ENCODE results near the gene FOXD1. TPM values are rescaled to one million over a fixed set of nuclear protein-coding genes. Genes with fewer than 3 reads are reported as not detected.
"Not testable (repeated sequence)": the region's sequence is repeated elsewhere in the genome, so short reads cannot be mapped to it uniquely, and the experiment has no call there.

Gene FOXD1
- total RNA-seq, 1 donor from 2014 or later, result 0.29 TPM

- intact Hi-C loops (cut with micrococcal nuclease), result no loop called here
Measured at GRCh38 chr5:73464016-73464745, 15.6 kb upstream of the FOXD1 start.

DNA sequence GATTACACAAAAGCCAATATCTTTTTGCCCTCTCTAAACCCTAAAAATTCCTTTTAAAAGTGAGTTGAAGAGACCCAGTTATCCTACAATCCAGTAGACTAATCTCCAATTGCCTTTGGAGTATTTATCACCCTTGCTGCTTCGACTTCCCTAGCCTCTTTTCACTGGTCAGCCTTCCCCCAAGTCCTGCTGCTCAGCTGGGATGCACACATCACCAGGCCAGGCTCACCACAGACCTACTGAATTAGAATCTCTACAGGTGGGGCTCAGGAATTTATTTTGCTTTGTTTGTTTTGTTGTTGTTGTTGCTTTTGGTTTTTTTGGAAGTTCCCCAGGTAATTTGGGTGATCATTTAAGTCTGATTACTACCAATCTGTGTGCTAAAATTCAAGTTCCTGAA is 11.6 kb upstream of the FOXD1 start:
- intact Hi-C loops (cut with micrococcal nuclease), result no loop called here

- intact Hi-C loops (cut with micrococcal nuclease), result no loop called here
Measured at GRCh38 chr5:73459366-73459765, 10.8 kb upstream of the FOXD1 start.

- intact Hi-C loops (cut with micrococcal nuclease), result not testable (repeated sequence)
Measured at GRCh38 chr5:73456462-73456861, 7.9 kb upstream of the FOXD1 start.

DNA sequence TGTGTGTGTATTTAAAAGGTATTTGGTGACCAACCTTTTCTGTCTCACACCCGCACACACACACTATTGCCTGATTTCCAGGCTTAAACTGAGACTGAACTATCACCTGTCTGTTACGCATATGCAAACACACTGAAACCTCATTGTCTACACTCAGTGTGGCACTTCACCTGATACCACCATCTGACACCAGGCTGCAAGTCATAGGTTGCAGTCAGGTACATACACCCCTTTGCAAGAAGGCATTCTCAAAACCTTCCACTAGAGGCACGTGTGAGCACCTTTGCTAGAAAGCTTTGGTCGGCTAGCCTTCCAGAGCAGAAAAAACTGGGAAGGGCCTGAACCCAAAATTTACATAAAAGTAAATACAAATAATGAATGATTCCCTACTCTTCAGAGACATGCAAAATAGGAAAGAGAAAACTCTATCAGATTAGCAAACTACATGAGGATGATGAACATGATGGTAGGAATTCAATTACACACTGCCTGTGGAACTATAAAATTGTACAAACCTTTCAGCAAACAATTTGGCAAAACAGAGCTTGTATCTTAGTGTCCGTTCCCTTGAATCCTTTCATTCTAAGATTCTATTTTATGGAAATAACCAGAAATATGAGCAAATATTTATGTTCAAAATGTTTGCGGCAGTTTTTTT is 5.9 kb upstream of the FOXD1 start:
- intact Hi-C loops (cut with micrococcal nuclease), result loop anchor here (1.0 to 5.0 kb wide), 4 partner anchors 82 to 842 kb away; no protein-coding TSS in a partner anchor

- intact Hi-C loops (cut with micrococcal nuclease), result loop anchor here (5.0 kb wide), 1 partner anchor 840 kb away; no protein-coding TSS in a partner anchor
Measured at GRCh38 chr5:73452215-73452614, 3.6 kb upstream of the FOXD1 start.

DNA sequence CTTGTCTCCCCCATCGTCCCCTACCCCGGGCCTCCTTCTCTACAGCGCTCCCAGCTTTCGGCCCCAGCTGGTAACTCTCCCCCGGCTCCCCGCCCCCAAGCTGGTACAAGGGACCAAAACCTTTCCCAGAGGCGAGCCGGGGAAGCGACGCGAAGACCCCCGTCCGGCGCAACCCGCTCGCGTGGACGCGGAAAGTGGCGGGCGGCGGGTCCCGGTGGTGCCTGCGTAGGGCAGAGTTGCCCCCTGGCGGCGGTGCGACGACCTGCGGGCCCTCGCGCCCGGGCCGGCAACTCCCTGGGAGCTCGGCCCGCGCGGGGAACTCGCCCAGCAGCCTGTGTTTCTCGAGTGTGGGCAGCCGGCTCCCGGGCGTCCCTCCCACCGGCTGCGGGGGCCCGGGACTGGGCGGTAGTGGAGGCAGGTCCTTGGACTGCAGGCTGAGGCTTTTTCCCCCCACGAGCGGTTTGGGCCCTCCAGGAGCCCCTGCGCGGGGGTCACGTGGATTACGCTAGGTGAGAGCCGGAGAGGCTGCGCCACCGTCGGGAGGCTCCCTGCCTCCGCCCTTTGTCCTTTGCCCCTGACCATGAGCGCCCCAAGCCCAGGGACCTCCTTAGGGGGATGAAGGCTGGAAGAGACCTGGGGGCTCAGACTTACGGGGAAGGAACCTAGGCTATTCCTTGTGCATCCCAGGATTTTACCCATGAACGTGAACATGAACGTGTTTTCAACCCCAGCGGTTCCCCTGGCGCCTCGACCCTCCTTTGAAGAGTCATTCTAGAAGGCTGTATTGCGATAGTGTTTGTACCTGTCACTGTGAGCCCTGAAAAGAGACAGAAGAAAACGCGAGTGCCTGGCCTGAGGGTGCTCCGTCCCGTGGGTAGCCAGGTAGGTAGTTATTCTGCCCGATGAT is 2.9 kb upstream of the FOXD1 start:
- intact Hi-C loops (cut with micrococcal nuclease), result loop anchor here (1.0 to 5.0 kb wide), 3 partner anchors 17 to 839 kb away; no protein-coding TSS in a partner anchor

- intact Hi-C loops (cut with micrococcal nuclease), result loop anchor here (1.0 to 5.0 kb wide), 3 partner anchors 16 to 838 kb away; no protein-coding TSS in a partner anchor
Measured at GRCh38 chr5:73450672-73451223, 2.2 kb upstream of the FOXD1 start.

DNA sequence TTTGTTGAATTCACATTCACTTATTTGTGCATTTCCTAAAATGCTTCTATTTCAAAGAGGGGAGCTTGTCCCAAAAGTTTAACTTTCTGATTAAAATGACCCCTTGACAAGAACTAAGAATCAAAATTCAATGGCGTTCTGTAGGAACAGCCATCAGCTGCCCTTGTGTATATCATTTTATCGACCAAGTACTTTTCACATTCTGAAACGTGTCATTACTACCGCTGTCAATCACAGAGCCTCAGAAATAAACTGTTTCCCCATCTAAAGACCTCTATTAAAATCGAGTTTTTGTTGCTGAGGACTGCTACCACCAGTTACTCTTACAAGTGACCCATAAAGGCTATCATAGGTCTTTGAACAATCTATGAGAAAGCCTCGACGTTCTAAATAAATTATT is 1.6 kb upstream of the FOXD1 start:
- intact Hi-C loops (cut with micrococcal nuclease), result loop anchor here (2.0 to 5.0 kb wide), 2 partner anchors 15 to 838 kb away; no protein-coding TSS in a partner anchor

GRCh38 chr5:73447530-73448462 is 781 bp downstream of the FOXD1 start:
- intact Hi-C loops (cut with micrococcal nuclease), result loop anchor here (1.0 to 2.0 kb wide), 5 partner anchors 8 to 231 kb away; no protein-coding TSS in a partner anchor

DNA sequence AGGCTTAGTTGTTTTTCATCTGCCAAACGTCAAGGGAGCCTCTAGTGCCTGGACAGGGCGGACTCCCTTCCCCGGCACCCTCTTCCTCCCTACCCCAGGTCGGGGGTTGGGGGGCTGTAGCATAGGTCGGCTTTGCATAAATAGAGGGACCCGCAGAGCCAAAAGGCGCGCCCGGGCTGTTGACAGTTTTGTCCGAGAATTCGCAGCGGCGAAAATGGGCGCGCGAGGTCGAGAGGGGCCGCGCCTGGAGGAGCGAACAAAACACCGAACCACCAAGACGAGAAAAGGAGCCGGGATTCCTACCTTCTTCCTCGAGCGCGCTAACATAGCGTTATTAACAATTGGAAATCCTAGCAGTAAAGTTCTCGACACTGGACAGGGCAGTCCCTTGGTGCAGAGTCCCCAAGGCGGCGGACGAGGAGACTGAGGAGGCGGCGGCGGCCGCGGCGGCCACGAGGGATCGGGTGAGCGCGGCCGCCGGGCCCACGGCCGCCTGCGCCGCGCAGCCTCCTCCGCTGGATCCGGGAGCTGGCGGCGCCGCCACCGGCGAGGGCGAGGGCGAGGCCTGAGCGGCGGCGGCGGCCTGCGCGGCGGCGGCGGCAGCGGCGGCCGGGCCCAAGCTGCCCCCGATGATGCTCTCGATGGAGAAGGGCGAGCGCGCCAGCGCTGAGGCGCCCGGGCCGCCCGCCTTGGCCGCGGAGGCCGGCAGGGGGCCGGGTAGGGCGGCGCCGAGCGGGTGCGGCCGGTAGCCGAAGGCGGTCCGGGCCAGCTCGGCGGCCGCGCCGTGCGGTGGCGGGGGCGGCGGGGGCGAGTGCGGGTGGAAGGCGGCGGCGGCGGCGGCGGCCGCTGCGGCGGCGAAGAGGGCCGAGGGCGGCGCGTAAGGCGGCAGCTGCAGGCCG is 1.7 kb downstream of the FOXD1 start:
- intact Hi-C loops (cut with micrococcal nuclease), result loop anchor here (1.0 kb wide), 2 partner anchors 59 to 231 kb away; no protein-coding TSS in a partner anchor

- intact Hi-C loops (cut with micrococcal nuclease), result loop anchor here (1.0 to 2.0 kb wide), 2 partner anchors 9 to 25 kb away; no protein-coding TSS in a partner anchor
Measured at GRCh38 chr5:73445665-73446630, 2.6 kb downstream of the FOXD1 start.

DNA sequence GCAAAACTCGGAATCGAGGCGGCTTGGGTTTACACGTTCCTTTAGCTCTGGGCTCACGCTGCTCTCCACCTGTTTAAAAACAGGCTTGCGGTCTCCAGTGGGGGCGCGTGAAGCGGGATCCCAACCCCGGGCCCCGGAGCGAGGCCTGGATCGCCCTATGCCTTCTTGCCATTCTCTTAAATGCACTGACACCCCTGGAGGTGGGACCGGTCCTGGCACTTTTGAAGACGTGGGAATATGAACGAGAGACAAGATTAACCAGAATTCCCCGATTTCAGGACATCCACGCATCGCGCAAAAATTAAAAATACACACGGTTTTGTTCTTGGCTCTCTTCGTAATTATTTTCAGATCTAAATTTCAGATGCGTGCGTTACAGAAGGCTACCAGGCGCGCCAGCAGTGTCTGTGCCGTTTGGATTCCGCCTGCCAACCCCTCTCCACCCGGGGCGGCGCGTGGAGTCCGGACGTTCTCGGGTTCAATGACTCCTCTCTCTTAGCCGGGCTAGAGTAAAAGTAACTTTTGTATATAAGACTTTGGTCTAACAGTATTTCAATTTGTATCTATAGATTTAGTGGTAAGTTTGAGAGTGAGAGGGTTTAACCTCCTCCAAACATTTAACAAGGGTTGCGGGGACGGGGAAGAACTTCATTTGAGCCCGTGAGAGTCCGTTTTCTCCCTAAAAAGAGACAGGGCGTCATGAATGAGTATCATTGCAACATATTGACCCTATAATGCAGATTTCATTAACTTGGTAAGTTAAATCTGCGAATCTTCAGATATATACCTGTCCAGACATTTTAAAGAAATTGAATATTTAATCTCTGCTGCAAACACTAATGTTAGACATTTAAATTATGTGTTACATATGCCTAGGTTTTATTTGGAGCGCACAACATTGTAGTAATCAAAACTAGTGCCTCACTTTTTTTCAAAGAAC is 3.8 kb downstream of the FOXD1 start:
- intact Hi-C loops (cut with micrococcal nuclease), result loop anchor here (1.0 to 2.0 kb wide), 2 partner anchors 7 to 24 kb away; no protein-coding TSS in a partner anchor

DNA sequence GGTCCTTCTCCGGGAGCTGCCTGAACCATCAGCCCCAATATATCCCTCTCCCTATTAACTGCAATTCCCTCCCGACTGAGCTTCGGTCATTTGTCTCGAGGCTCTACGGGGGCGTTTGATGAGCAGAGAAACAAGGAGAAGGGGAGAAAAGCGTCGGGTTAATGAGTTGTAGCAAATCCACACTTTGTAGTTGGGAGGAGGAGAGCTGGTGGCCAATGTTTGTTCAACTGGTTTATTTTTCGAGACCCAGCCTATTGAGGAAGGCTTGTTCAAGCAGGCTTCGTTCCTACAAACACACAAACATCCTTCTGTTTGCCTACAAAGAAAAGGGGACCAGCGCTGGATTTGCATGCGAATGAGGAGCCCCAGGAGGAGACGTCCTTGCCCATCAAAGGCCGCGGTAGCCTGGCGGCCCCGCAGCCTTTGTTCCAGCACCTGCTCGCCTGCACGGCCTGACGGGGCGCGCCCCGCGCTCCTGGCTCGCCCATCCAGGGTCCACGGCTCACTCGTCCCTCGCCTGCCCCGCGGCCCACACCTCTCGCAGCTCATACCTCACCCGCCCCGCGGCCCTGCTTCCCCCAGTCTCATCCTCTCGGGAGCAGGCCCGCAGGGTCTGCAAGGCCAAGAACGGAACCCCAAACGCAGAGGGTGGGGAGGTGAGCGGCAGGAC is 4.6 kb downstream of the FOXD1 start:
- intact Hi-C loops (cut with micrococcal nuclease), result loop anchor here (2.0 kb wide), 1 partner anchor 23 kb away; no protein-coding TSS in a partner anchor

GRCh38 chr5:73442996-73443627 is 5.5 kb downstream of the FOXD1 start:
- intact Hi-C loops (cut with micrococcal nuclease), result no loop called here
